GM12873 (cell line): ENCODE results near the gene MNX1.

Source experiments
- TF ChIP-seq, protein P1 (sequence below): IDR thresholded peaks from 2 replicates; pipeline ENCODE4 v1.5.1; 2012; ENCODE audit warnings: low read depth, mild to moderate bottlenecking, moderate library complexity, low read length, control low read depth; ENCODE audit not compliant: insufficient read depth; ENCODE audit errors: missing control alignments

MNX1 gene

DNA sequence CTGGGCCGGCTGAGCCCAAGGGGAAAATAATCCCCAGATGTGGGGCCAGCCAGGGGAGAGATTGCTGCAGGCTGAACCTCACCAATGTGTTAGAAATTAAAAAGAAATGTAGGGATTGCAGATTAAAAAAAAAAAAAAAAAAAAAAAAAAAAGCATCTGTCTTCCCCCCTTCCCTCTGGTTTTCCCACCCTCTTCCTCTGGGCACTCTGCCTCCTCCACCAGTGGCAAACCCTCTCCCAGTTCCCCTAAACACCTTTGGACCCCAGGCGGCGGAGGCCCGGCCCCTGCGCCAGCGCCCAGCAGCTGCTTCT lies 7.1 kb downstream of the MNX1 start:
- TF ChIP-seq, protein P1, sequence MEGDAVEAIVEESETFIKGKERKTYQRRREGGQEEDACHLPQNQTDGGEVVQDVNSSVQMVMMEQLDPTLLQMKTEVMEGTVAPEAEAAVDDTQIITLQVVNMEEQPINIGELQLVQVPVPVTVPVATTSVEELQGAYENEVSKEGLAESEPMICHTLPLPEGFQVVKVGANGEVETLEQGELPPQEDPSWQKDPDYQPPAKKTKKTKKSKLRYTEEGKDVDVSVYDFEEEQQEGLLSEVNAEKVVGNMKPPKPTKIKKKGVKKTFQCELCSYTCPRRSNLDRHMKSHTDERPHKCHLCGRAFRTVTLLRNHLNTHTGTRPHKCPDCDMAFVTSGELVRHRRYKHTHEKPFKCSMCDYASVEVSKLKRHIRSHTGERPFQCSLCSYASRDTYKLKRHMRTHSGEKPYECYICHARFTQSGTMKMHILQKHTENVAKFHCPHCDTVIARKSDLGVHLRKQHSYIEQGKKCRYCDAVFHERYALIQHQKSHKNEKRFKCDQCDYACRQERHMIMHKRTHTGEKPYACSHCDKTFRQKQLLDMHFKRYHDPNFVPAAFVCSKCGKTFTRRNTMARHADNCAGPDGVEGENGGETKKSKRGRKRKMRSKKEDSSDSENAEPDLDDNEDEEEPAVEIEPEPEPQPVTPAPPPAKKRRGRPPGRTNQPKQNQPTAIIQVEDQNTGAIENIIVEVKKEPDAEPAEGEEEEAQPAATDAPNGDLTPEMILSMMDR, result no peak

DNA sequence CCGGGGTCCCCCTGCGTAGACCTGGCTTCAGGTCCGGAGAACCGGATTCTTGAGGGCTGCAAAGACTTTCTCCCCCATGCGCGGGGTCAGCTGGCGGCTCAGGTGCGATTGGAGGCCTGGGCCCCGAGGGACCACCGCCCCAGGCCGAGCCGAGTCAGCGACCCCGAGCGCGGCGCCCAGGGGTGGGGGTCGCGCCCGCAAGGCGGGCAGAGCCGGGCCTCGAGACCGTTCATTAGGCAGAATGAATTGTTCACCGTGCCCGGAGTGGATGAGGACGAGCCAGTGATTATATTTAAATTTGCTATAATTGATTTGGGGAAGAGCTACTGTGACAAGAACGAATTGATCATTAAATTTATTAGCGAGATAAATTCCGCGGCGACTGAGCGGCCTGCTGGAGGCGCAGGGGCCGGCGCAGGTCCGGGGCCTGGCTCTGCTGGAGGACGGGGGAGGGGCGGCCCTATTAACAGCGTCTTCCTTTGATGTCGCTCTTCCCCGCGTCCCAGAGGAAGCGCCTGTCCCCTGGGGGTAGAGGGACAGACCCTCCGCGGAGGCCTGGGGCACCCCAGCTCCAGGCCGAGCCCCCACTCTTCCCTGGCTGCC lies 7.5 kb downstream of the MNX1 start:
- TF ChIP-seq, protein P1, result no peak

DNA sequence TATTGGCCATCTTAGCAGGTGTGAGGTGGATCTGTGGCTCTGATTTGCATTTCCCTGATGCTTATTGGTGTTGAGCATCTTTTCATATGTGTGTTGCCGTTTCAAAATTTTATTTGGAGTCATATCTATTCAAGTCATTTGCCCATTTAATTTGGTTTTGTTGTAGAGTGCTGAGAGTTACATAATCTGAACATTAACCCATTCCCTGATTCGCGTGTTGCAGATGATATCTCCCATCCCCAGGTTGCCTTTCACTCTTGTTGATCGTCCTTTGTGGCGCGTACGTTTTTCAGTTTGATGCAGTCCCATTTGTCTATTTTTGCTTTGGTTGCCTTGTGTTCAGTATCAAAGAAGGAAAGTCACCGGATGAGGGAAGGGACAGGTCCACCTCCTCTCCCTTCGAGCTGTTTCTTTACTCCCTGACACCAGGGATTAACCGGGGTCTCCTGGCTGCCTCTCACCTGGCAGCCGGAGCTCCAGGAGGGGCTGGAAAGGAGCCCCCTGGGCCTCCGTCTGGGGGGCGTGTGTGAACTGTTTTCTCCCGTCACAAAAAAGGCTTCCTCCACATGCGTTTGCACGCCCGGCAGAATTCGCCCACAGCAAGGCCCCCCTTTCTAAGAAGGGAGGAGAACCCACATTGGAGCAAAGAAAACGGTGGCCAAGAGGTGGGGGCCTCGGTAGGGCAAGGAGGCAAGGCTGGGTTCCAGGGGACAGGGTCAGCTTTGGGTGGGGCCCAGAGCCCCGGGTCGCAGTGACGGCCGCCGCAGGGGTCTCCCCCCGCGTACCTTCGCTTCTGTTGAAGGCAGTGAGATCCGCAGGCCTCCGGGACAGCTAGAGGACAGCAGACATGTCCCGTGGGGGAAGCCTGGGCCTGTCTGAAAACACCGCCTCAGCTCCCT lies 8.3 kb downstream of the MNX1 start:
- TF ChIP-seq, protein P1, result no peak

DNA sequence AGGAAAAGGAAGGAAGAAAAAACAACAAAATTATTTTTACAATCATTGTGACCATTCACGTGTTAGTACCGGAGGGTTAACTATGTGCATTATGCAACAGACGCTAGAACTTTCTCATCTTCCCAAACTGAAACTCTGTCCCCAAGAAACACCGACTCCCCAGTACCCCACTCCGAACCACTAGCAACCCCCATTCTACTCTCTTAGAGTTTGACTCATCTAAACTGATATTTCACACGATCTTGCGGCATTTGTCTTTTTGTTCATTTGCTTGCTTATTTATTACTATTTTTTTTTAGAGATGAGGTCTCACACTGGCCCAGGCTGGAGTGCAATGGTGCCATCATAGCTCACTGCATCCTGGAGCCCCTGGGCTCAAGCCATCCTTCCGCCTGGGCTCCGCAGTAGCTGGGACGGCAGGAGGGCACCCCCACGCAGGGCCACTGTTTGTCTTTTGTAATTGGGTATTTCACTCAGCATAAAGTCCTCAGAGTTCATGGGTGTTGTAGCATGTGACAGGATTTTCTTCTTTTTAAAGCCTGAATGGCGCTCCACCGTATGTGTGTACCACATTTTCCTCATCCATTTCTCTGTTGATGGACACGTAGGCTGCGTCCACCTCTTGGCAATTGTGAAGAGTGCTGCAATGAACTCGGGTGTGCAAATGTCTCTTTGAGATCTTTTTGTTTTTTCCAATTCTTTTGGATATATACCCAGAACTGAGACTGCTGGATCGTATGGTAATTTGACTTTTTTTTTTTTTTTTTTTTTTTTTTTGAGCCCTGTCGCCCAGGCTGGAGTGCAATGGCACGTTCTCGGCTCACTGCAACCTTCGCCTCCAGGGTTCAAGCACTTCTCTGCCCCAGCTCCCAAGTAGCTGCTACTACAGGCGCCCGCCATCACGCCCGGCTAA lies 9.5 kb downstream of the MNX1 start:
- TF ChIP-seq, protein P1, result no peak

DNA sequence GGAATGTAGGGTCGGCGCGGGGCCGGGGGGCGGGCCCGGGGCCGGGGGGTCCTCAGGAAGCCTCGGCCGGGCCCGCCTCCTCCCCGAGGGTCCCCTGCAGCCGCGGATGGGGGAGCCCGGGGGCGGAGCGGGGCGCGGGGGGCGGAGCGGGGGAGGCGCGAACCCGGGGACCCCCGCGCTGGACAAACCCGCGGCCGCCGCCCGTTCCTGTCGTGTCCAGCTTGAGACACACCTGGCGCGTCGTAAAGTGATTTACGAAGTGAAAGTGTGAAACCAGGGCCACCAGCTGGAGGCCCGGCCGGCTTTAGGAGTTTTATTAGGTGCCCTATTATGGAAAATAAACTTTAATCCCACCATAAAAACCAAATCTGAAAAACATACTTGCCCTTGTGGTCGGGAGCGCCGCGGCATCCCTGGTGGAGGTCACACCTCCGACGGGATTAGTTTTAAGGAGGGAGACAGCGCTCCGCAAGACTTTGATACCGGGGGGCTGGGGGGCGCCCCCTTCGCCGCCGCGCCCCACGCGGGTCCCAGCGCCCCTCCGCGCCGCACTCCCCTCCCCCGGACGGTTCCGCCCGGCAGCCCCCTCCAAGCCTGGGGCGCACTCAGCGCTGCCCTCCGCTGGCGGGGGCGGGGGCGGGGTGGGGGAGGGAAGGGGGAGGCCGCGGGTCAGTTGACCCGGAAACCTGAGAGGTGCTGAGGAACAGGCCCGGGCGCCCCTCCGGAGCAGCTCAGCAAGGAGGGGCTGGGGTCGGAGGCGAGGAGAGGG lies 10.3 kb downstream of the MNX1 start:
- TF ChIP-seq, protein P1, result no peak

DNA sequence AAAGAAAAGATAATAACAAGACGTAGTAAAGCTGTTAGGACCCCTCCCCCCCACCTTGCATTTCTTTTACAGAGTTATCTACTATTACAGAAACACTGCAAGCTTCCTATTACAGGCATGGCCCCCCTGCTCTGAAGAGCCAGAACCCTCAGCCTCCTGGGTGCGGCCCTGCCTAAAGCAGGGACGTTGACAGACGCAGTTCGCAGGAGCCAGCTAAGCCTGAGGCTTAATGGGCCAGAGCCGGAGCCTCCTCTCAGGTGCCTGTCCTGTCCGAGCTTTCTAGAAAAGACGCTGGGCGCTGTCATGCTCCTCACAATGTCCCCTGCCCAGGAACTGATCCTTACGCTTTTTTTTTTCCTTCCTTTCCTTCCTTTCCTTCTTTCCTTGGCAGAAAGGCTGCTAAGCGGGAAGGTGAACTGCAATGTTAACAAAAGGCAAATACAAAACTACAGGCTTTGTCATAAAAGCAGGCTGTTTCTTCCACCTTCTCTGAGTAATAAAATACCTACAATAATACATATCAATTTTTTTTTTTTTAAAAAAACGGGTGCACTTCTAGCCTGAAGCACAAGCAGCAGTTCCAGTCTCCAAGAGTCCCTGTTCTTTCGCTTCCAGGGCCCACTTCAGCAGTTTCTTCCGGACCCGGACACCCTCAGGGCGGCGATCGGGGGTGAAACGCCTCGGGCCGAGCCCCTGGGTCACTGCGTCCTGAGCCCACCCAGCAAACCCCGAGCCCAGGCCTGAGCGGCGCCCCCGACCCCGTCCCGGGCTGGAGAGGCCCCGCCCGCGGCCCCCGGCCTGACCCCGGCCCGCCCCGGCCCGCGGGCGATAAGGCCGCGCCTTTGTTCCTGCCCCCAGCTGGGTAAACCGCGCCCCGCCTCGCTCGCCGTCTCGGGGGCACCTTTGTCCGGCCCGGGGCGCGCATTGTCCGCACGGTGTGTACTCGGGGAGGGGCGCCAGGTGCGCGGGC lies 11.2 kb downstream of the MNX1 start:
- TF ChIP-seq, protein P1, result no peak
